K562 (cell line): Measurements from ENCODE around the gene FAAH. TPM values are rescaled to one million over a fixed set of nuclear protein-coding genes. Genes with fewer than 3 reads are reported as not detected.

Experiments
- CBX2 ChIP-seq: fragments of 200-600 bp; sonication (generic); IDR thresholded peaks from one replicate; pipeline ENCODE4 v1.6.1; 2012; ENCODE audit warnings: mild to moderate bottlenecking, low read length, inconsistent platforms; ENCODE audit not compliant: insufficient read depth, poor library complexity, severe bottlenecking
- DIDO1 ChIP-seq: fragments of 450-650 bp; IDR thresholded peaks from 2 replicates; pipeline ENCODE4 v1.6.1; 2016; ENCODE audit warnings: low read depth, missing biosample characterization, missing genetic modification characterization
- DNMT1 ChIP-seq: fragments of 450-650 bp; IDR thresholded peaks from 2 replicates; pipeline ENCODE4 v1.6.1; 2016; ENCODE audit warnings: antibody characterized with exemption, mild to moderate bottlenecking
- ETS2 ChIP-seq: IDR thresholded peaks from 2 replicates; pipeline ENCODE4 v1.6.1; 2016; ENCODE audit warnings: borderline replicate concordance, missing genetic modification characterization, mild to moderate bottlenecking, moderate library complexity, missing compliant biosample characterization; ENCODE audit not compliant: poor library complexity, severe bottlenecking
- EWSR1 ChIP-seq: fragments of 450-650 bp; IDR thresholded peaks from 2 replicates; pipeline ENCODE4 v1.6.1; 2018; ENCODE audit warnings: borderline replicate concordance, mild to moderate bottlenecking, low read depth, moderate library complexity; ENCODE audit not compliant: partially characterized antibody
- GTF2F1 ChIP-seq: IDR thresholded peaks from 2 replicates; pipeline ENCODE4 v1.6.1; 2011; ENCODE audit warnings: low read depth, low read length, improper control_type of control experiment
- KLF16 ChIP-seq: IDR thresholded peaks from 2 replicates; pipeline ENCODE4 v1.6.1; 2016; ENCODE audit warnings: antibody characterized with exemption
- MED1 ChIP-seq: sonication (generic); formaldehyde crosslinking; IDR thresholded peaks from 2 replicates; pipeline ENCODE4 v1.8.1; 2023; ENCODE audit warnings: missing genetic modification reagents, borderline replicate concordance
- PHF20 ChIP-seq: fragments of 450-650 bp; IDR thresholded peaks from 2 replicates; pipeline ENCODE4 v1.6.1; 2018; ENCODE audit not compliant: partially characterized antibody
- RBM34 ChIP-seq: fragments of 200-400 bp; formaldehyde crosslinking; IDR thresholded peaks from 2 replicates; pipeline ENCODE4 v1.6.1; 2018; ENCODE audit warnings: low read length, borderline replicate concordance; ENCODE audit not compliant: insufficient read depth
- RFX7 ChIP-seq: fragments of 250-450 bp; sonication (Bioruptor Pico); IDR thresholded peaks from 2 replicates; pipeline ENCODE4 v1.5.1; 2021; ENCODE audit warnings: mild to moderate bottlenecking
- SRSF7 ChIP-seq: fragments of 200-400 bp; formaldehyde crosslinking; optimal IDR thresholded peaks from 2 replicates; pipeline ENCODE3; 2017; ENCODE audit warnings: mild to moderate bottlenecking, low read depth, low read length
- TAF15 ChIP-seq: fragments of 200-400 bp; formaldehyde crosslinking; IDR thresholded peaks from 2 replicates; pipeline ENCODE4 v1.6.1; 2017; ENCODE audit warnings: mild to moderate bottlenecking, low read depth, low read length, moderate library complexity
- TCF3 ChIP-seq: sonication (generic); formaldehyde crosslinking; IDR thresholded peaks from 2 replicates; pipeline ENCODE4 v1.4.0; 2020; ENCODE audit warnings: mild to moderate bottlenecking, missing genetic modification reagents
- ZBED1 ChIP-seq: IDR thresholded peaks from 2 replicates; pipeline ENCODE4 v1.6.1; 2014
- ZBTB7A ChIP-seq: IDR thresholded peaks from 2 replicates; pipeline ENCODE4 v1.6.1; 2011; ENCODE audit warnings: low read depth, mild to moderate bottlenecking, low read length, moderate library complexity, borderline replicate concordance; ENCODE audit not compliant: control insufficient read depth
- ZEB2 ChIP-seq: fragments of 450-650 bp; IDR thresholded peaks from 2 replicates; pipeline ENCODE4 v1.6.1; 2016
- ZNF121 ChIP-seq: sonication (generic); formaldehyde crosslinking; conservative IDR thresholded peaks from 2 replicates; pipeline ENCODE4 v1.8.0; 2022; ENCODE audit warnings: missing genetic modification reagents
- ZNF561 ChIP-seq: fragments of 450-650 bp; formaldehyde crosslinking; conservative IDR thresholded peaks from 2 replicates; pipeline ENCODE4 v1.4.0; 2020; ENCODE audit warnings: mild to moderate bottlenecking, moderate library complexity
- ZNF717 ChIP-seq: fragments of 250-450 bp; sonication (Bioruptor Pico); IDR thresholded peaks from 2 replicates; pipeline ENCODE4 v1.5.0; 2021
- ZSCAN32 ChIP-seq: fragments of 450-650 bp; formaldehyde crosslinking; IDR thresholded peaks from 2 replicates; pipeline ENCODE4 v1.4.0; 2020; ENCODE audit warnings: mild to moderate bottlenecking, moderate library complexity
- polyA plus RNA-seq, 8 experiments: library from polyadenylated mRNA; depleted of rRNA in 4 of 8; stranded (reverse) in 5 of 8; unstranded in 3 of 8; fragments of >200 nt; fragmentation: Nextera tagmentation in 2 of 8; fragmentation: Illumina TruSeq in 1 of 8; extraction: Ambion mirVana in 2 of 8; extraction: Trizol in 1 of 8; gene quantifications; 2 replicates each; pipeline versions ENCODE4 v1.2.1 to v1.2.3, GENCODE V29; 2011 to 2014; ENCODE audit warnings: inconsistent platforms in 1 of 8, missing spikeins in 1 of 8
- total RNA-seq, 7 experiments: library from RNA; depleted of rRNA in 6 of 7; stranded (reverse); fragments of >200 nt in 6 of 7; fragmentation: Illumina TruSeq in 2 of 7; extraction: Trizol in 2 of 7; gene quantifications; 2 replicates each; pipeline versions ENCODE4 v1.2.1 to v1.2.3, GENCODE V29; 2011 to 2021; ENCODE audit warnings: low replicate concordance in 1 of 7
- TF ChIP-seq, protein P1 (sequence below), 3 experiments: fragments of 200-800 bp in 1 of 3; sonication (Bioruptor generic) in 1 of 3; sonication (generic) in 1 of 3; formaldehyde crosslinking in 1 of 3; IDR thresholded peaks; 2 replicates each; pipeline versions ENCODE4 v1.6.1 to v1.8.0; 2016 to 2022; ENCODE audit warnings: mild to moderate bottlenecking in 2 of 3, missing compliant biosample characterization in 2 of 3, missing genetic modification characterization in 2 of 3, missing genetic modification reagents in 1 of 3
- TF ChIP-seq, protein P2 (sequence below): fragments of 250-450 bp; sonication (Bioruptor Pico); IDR thresholded peaks from 2 replicates; pipeline ENCODE4 v1.9.0; 2021; ENCODE audit warnings: mild to moderate bottlenecking
- TF ChIP-seq, protein P3 (sequence below): IDR thresholded peaks from 3 replicates; pipeline ENCODE4 v1.6.1; 2011; ENCODE audit warnings: borderline replicate concordance, mild to moderate bottlenecking, moderate library complexity; ENCODE audit not compliant: insufficient read length; ENCODE audit errors: extremely low read depth
- TF ChIP-seq, protein P4 (sequence below): fragments of 250-450 bp; sonication (Bioruptor Pico); IDR thresholded peaks from 2 replicates; pipeline ENCODE4 v1.5.0; 2020; ENCODE audit warnings: mild to moderate bottlenecking, borderline replicate concordance

FAAH gene
- total and polyA plus RNA-seq, 9 of the 15 experiments (the other 6 are each of a cell fraction or from before 2014, with no cell fraction given), result 0.06 to 1.1 (median 0.32) TPM

DNA sequence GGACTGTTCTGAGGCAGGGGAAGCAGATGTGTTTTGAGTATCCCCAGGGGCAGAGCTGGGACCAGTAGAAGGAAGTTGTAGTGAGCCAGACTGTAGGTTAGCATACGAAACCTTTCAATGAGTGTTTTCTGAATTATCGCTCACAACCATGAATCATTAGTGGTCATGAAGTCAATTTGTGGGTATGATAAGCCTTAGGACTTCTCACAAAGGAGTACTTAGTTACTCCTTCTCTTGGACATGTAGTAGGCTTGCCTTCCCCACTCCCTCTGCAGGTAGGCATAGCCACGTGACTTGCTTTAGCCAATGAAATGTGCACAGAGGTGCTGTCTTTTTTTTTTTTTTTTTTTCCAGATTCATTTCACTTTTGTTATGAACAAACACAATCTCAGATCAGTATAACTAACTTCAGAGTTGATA lies 23.9 kb upstream of the FAAH start (continued):
- TF ChIP-seq, protein P1, sequence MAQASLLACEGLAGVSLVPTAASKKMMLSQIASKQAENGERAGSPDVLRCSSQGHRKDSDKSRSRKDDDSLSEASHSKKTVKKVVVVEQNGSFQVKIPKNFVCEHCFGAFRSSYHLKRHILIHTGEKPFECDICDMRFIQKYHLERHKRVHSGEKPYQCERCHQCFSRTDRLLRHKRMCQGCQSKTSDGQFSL (CRISPR knock-in tag; IDR thresholded peaks at IDR 0.05), result no peak
- TF ChIP-seq, protein P1 (tag; IDR thresholded peaks at IDR 0.05), result no peak
- no peak for TF ChIP-seq PHF20
- TF ChIP-seq ETS2, result no peak
- TF ChIP-seq DIDO1 (tag), result no peak
- TF ChIP-seq ZEB2, result peak; percentile 60; the same call in 1 of the 2 replicates
- TF ChIP-seq EWSR1, result no peak
- no peak for TF ChIP-seq ZNF717 (CRISPR knock-in tag)
- TF ChIP-seq, protein P2, sequence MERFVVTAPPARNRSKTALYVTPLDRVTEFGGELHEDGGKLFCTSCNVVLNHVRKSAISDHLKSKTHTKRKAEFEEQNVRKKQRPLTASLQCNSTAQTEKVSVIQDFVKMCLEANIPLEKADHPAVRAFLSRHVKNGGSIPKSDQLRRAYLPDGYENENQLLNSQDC (CRISPR knock-in tag), result no peak
- no peak for TF ChIP-seq ZNF121 (CRISPR knock-in tag)
- no peak for TF ChIP-seq SRSF7
- TF ChIP-seq, protein P3, sequence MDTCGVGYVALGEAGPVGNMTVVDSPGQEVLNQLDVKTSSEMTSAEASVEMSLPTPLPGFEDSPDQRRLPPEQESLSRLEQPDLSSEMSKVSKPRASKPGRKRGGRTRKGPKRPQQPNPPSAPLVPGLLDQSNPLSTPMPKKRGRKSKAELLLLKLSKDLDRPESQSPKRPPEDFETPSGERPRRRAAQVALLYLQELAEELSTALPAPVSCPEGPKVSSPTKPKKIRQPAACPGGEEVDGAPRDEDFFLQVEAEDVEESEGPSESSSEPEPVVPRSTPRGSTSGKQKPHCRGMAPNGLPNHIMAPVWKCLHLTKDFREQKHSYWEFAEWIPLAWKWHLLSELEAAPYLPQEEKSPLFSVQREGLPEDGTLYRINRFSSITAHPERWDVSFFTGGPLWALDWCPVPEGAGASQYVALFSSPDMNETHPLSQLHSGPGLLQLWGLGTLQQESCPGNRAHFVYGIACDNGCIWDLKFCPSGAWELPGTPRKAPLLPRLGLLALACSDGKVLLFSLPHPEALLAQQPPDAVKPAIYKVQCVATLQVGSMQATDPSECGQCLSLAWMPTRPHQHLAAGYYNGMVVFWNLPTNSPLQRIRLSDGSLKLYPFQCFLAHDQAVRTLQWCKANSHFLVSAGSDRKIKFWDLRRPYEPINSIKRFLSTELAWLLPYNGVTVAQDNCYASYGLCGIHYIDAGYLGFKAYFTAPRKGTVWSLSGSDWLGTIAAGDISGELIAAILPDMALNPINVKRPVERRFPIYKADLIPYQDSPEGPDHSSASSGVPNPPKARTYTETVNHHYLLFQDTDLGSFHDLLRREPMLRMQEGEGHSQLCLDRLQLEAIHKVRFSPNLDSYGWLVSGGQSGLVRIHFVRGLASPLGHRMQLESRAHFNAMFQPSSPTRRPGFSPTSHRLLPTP, result no peak
- no peak for TF ChIP-seq ZBED1
- TF ChIP-seq ZNF561 (CRISPR knock-in tag), result no peak
- TF ChIP-seq ZSCAN32 (CRISPR knock-in tag), result no peak
- TF ChIP-seq CBX2, result no peak
- no peak for TF ChIP-seq GTF2F1
- TF ChIP-seq RFX7 (CRISPR knock-in tag), result no peak
- no peak for TF ChIP-seq KLF16
- no peak for TF ChIP-seq TAF15
- TF ChIP-seq MED1 (CRISPR knock-in tag), result no peak
- no peak for TF ChIP-seq RBM34
- TF ChIP-seq, protein P4, sequence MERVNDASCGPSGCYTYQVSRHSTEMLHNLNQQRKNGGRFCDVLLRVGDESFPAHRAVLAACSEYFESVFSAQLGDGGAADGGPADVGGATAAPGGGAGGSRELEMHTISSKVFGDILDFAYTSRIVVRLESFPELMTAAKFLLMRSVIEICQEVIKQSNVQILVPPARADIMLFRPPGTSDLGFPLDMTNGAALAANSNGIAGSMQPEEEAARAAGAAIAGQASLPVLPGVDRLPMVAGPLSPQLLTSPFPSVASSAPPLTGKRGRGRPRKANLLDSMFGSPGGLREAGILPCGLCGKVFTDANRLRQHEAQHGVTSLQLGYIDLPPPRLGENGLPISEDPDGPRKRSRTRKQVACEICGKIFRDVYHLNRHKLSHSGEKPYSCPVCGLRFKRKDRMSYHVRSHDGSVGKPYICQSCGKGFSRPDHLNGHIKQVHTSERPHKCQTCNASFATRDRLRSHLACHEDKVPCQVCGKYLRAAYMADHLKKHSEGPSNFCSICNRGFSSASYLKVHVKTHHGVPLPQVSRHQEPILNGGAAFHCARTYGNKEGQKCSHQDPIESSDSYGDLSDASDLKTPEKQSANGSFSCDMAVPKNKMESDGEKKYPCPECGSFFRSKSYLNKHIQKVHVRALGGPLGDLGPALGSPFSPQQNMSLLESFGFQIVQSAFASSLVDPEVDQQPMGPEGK, result no peak
- no peak for TF ChIP-seq ZBTB7A
- no peak for TF ChIP-seq DNMT1
- peak; percentile 82 for TF ChIP-seq TCF3
